ENCODE results near the gene BIRC5. TPM values are rescaled to one million over a fixed set of nuclear protein-coding genes. Genes with fewer than 3 reads are reported as not detected.

The BIRC5 gene
- total and polyA plus RNA-seq, 8 donors = 4.8 to 43.4 (median 23.7) TPM

GRCh38 chr17:78211032-78211431 lies 3.0 kb upstream of the BIRC5 start:
- no peaks in the 10 kb centered on the region for H3K36me3 ChIP-seq
- no peak for ATAC-seq
- no peak for TF ChIP-seq CTCF (IDR thresholded peaks at IDR 0.05)
- intact Hi-C loops (cut with DNase I) = no loop called here
- H3K9me3 ChIP-seq = no peaks in the 10 kb centered on the region
- no peak for DNase-seq
- no peak overlapping the region for H3K4me3 ChIP-seq
- H3K4me1 ChIP-seq = peaks cover 4 to 28% of the 10 kb centered on the region in 2 donors
- no peaks in the 10 kb centered on the region for H3K27me3 ChIP-seq
- no peak overlapping the region for H3K27ac ChIP-seq

DNA sequence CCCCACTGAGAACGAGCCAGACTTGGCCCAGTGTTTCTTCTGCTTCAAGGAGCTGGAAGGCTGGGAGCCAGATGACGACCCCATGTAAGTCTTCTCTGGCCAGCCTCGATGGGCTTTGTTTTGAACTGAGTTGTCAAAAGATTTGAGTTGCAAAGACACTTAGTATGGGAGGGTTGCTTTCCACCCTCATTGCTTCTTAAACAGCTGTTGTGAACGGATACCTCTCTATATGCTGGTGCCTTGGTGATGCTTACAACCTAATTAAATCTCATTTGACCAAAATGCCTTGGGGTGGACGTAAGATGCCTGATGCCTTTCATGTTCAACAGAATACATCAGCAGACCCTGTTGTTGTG lies 631 bp downstream of the BIRC5 start:
- Histone ChIP-seq H3K36me3 (peaks cover 0 to 5% of the 10 kb centered on the region in 2 donors), H3K27ac (no peak overlapping the region), H3K4me3 (peak overlapping the region; percentile 46 to 48), H3K9me3 (no peaks in the 10 kb centered on the region), H3K4me1 (peaks cover 4 to 20% of the 10 kb centered on the region in 2 donors), H3K27me3 (no peaks in the 10 kb centered on the region)
- DNase-seq = no peak
- intact Hi-C loops (cut with DNase I) = no loop called here
- ATAC-seq = no peak
- TF ChIP-seq CTCF (IDR thresholded peaks at IDR 0.05) = no peak

- no peak for TF ChIP-seq CTCF (IDR thresholded peaks at IDR 0.05)
- peaks cover 0 to 15% of the 10 kb centered on the region in 2 donors for H3K36me3 ChIP-seq
- no peaks in the 10 kb centered on the region for H3K9me3 ChIP-seq
- DNase-seq (no peak), ATAC-seq (peak; percentile 13)
- H3K27me3 ChIP-seq = no peaks in the 10 kb centered on the region
- H3K4me3 ChIP-seq = no peak overlapping the region
- no peak overlapping the region for H3K27ac ChIP-seq
- intact Hi-C loops (cut with DNase I) = no loop called here
- H3K4me1 ChIP-seq = peaks cover under 1 to 8% of the 10 kb centered on the region in 2 donors
Observed at GRCh38 chr17:78219396-78220150, 5.5 kb downstream of the BIRC5 start.

DNA sequence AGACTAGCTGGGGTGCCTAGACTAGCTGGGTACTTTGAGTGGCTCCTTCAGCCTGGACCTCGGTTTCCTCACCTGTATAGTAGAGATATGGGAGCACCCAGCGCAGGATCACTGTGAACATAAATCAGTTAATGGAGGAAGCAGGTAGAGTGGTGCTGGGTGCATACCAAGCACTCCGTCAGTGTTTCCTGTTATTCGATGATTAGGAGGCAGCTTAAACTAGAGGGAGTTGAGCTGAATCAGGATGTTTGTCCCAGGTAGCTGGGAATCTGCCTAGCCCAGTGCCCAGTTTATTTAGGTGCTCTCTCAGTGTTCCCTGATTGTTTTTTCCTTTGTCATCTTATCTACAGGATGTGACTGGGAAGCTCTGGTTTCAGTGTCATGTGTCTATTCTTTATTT lies 9.0 kb downstream of the BIRC5 start:
- DNase-seq (no peak), ATAC-seq (no peak)
- Histone ChIP-seq H3K36me3 (peaks cover 0 to 19% of the 10 kb centered on the region in 2 donors), H3K4me3 (no peak overlapping the region), H3K27ac (peak overlapping the region; percentile 16 to 56), H3K27me3 (peaks cover 0 to 12% of the 10 kb centered on the region in 2 donors), H3K9me3 (no peaks in the 10 kb centered on the region), H3K4me1 (peaks cover 0 to 12% of the 10 kb centered on the region in 2 donors)
- intact Hi-C loops (cut with DNase I) = no loop called here
- no peak for TF ChIP-seq CTCF (IDR thresholded peaks at IDR 0.05)

DNA sequence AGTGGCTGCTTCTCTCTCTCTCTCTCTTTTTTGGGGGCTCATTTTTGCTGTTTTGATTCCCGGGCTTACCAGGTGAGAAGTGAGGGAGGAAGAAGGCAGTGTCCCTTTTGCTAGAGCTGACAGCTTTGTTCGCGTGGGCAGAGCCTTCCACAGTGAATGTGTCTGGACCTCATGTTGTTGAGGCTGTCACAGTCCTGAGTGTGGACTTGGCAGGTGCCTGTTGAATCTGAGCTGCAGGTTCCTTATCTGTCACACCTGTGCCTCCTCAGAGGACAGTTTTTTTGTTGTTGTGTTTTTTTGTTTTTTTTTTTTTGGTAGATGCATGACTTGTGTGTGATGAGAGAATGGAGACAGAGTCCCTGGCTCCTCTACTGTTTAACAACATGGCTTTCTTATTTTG lies 9.7 kb downstream of the BIRC5 start:
- no peaks in the 10 kb centered on the region for H3K9me3 ChIP-seq
- no peak for DNase-seq
- no peak overlapping the region for H3K4me3 ChIP-seq
- no peak for ATAC-seq
- H3K4me1 ChIP-seq = peaks cover 0 to 12% of the 10 kb centered on the region in 2 donors
- intact Hi-C loops (cut with DNase I) = no loop called here
- peaks cover 0 to 19% of the 10 kb centered on the region in 2 donors for H3K36me3 ChIP-seq
- TF ChIP-seq CTCF (IDR thresholded peaks at IDR 0.05) = no peak
- peak overlapping the region; percentile 56 to 65 for H3K27ac ChIP-seq
- H3K27me3 ChIP-seq = peaks cover 0 to 19% of the 10 kb centered on the region in 2 donors

Measured in left lung (tissue), 10 donors.